HG03025 (cell line): ENCODE measurements around the gene ARHGAP6.
A peak's percentile ranks its signal among the peaks of the same experiment; 100 is the strongest.

Experiments
- ATAC-seq: cut with Tn5 transposase; IDR thresholded peaks from one replicate; pipeline ENCODE4 v1.9.1; 2021; ENCODE audit warnings: mild to moderate bottlenecking, moderate library complexity; ENCODE audit not compliant: unreplicated experiment, low FRiP score

The ARHGAP6 gene

DNA sequence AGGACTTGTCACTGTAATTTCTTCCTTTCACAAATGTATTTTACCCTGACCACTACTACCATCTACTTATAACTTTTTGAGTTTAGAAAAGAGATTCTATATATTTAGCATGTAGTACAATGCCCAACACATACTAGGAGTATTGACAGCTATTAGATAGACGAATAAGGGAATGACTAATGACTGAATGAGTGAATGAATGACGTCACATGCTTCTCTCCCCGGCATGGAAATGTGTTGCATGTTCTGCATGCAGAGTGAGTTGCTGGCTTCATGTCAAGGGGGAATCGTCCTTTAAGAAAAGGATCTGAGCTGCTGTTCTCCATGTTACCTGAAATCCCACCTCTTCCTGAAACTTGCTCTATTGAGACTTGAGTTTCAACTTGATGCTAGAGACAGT lies 459.9 kb downstream of the ARHGAP6 start:
- ATAC-seq = no peak

DNA sequence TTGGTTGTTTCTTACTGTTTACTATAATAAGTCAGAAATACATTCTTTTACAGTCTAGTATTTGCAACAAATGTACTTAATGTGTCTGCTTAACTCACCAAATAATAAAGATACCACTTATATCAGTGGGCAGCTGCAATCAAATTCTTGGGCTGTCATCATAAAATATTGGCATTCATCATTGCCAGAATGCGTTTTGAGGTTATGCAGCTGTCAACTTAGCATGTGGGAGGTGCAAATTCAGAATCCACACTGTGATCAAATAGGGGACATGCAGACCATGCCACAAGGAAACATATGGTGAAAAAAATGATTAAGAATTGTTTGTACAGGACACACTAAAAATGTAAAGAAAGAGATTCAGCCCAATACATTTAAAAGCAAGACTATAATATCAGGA lies 468.0 kb downstream of the ARHGAP6 start:
- no peak for ATAC-seq

DNA sequence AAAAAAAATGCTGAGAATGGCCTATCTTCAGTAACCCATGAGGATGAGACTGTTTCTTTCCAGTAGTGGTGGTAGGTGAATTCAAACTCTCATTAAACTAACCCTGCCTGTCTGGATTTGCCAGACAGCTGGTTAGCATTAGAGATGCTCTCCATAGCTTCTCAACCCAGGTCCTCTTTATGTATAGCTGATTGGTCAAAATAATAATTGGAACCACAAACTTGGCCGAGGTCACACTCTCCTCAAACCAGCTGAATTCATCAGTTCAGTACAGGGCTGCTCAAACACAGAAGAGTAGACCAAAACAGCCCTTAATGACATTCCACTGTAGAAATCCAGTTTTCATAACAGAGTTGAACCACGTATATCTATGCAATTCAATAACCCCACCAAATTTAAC lies 469.2 kb downstream of the ARHGAP6 start:
- no peak for ATAC-seq

DNA sequence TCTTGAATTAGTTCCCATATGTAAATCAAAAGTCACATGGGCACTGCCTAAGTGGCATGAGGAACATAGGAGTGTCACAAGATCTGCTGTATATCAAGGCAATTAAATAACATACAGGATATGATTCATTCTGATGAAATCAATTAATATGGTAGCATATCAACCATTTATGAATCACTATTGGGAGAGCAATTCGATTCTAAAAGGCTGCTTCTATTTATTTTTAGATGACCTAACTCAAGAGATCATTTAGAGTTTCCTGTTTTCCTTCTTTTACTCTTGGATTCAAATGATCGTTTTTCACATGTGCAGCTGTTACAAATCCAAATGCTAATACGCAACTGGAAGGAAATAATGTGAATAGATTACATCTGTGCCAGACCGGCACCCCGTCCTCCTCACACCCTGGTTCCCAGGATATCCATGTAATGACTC lies 472.7 kb downstream of the ARHGAP6 start:
- ATAC-seq = no peak

DNA sequence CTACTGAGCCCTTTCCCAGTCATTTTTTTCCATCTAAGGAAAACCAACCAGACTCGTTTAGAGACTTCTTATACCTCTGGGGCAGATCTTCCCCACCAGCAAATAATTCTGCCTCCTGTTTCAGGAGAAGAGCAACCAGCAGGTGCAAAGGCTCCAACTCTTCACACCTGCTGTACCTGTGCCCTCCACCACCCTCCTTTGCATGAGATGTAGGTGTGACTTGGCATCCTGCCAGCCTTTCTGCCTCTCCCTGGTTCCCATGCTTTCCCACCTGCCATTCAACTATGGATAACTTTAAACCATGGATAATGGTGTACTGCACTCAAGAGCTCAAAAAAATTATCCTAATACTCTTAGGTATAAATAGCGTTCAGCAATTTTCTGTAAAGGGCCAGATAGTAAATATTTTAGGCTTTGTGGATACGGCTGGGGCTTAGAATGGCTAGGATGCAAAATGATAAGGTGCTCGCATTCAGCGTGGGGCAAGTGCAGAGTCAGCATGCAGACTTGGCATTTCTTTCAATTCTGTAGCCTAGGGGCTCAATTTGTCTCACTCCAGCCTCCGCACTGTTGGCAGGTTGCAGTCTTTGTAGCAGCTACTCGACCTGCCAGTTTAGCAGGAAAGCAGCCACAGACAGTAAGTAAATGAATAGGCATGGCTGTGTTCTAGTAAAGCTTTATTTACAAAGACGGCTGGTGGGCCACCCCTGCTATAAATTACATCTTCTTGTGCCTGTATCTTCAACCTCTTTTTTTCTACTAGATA lies 474.8 kb downstream of the ARHGAP6 start:
- no peak for ATAC-seq

DNA sequence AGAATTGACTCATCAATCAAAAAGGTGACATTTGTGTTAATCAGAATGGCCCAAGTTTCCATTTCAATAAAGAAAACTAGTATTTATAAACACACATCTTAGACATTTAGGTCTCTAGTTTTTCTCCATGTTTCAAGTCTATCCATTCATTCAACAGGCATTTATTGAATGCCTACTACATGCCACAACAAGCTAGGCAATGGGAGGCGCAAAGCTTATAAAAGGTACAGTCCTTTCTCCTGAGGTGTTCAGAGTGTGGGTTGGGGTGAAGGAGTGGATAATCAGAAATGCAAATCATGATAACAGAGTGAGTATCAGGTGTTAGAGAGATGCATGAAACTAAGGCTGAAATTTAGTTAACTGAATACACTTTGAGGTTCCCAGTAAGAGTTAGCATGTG lies 476.6 kb downstream of the ARHGAP6 start:
- no peak for ATAC-seq

DNA sequence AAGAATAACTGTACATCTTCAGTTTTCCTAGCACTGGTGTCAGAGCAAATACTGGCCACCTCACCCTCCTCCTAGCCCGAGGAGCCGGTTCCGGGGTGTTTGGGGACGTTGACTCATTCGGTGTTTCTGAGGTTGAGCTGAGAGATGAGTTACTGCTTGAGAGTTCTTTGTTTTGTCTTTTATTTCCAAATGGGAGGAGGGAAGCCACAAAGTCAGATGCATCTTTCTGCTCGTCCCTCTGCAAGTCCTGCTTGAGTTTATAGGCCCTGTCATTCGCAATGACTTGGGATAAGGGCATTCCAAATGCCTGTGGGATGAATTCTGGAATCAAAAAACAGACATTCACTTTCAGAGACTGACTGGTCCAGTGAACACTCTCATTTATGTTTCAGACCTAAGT lies 477.1 kb downstream of the ARHGAP6 start:
- peak; percentile 63 for ATAC-seq

DNA sequence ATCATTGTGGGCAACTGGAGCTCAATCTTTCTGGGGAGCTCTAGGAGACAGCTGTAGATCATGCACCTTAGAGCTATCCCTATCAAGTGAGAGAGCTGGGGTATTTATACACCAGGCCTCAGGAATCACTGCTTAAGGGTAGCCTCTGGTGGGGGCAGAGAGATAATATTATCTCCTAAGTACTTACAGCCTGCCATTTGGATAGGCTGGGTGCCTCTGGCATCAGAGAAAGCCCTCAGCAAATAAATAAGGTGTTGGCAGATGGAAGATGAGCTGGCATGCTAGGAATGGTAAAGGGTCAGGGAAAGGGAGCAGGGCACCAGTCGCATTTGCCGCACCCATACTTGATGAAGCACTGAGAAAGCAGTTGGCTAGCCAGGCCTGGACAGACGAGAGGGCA lies 478.7 kb downstream of the ARHGAP6 start:
- no peak for ATAC-seq

DNA sequence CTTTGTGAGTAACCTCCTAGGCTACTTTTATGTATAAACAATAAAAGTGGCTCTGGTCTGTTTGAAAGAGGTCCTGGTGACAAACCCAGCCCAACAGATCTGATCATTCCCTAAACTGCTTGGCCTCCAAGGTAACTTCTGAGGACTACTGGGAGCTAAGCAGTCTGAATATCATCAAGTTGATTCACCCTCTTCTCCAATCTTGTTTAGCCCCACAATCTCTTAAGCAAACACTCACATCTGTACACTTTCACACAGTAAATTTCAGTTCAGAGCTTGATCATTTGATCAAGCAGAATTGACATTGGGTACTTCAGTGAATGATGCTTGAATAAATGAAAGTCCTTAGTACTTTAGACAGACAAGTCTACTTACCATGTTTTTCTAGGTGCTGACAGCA lies 479.9 kb downstream of the ARHGAP6 start:
- ATAC-seq = no peak

DNA sequence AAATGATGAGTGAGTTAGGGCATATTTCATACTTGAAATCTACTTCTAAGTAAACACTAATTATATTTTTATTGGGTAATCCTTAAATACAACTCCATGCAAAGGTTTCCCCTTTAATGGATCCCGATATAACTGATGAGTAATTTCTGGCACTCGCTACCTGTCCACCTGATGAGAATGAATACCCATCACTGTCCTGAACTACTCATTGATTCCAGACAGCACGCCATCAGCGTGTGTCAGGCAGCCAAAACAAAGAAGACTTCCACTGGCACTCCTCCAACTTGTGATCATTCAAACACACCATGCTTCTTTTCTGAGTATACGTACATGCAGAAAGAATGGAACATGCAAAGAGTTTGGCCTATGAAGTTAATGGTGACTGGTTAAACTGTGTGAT lies 485.1 kb downstream of the ARHGAP6 start:
- no peak for ATAC-seq

DNA sequence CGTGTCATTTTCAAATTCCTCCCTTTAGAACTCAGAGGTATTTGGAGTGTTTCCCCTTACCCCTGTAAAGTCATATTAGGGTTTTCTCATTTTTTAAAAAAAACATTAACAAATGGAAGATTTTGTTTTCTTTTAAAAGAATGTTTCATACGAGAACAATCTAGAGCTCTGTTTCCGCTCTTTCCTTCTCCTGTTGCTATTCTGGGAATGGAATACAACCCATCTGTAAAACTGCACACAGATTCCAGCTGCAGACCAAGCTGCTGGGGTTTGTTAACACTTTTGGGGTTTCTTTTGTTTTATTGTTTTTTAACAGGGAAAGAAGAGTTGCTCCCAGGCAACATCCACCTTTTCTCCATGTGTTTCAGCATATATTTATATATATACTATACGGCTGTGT lies 493.3 kb downstream of the ARHGAP6 start:
- ATAC-seq = no peak

DNA sequence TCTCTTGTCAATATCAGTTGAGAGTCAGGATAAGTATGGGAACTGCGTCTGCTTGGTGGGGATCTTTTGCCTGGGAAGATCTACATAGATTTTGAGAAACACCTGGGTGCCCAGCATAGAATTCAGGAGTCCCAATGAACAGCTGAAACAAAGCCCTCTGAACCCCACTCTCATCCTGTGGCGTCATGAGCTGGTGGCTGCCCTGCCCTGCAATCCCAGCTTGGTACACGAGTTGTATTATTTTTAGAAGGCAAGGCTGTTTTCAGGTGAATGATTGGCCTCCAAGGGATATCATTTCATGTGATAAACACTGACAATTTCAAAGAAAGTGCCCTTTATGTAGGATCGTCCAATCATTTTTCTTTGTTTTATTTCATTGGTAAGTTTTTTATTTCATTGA lies 493.8 kb downstream of the ARHGAP6 start:
- ATAC-seq = no peak

DNA sequence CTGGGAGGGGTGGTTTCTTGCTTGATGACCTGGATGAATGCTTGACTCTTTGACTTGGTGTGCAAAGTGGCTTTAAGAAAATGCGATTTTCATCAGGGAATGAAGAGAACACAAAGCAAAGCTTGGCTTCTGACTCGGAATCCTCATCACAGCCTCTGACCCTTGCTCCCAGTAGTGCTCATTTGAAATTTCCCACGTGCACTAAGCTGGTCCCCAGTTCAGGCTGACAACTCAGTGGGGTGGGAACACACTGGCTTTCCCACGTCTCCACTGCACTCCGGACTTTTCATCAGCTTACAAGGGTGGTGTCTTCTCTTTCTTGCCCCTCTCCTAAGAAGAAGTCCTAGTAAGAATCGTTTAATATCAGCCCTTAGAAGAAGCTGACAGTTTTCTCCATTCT lies 501.3 kb downstream of the ARHGAP6 start:
- no peak for ATAC-seq

DNA sequence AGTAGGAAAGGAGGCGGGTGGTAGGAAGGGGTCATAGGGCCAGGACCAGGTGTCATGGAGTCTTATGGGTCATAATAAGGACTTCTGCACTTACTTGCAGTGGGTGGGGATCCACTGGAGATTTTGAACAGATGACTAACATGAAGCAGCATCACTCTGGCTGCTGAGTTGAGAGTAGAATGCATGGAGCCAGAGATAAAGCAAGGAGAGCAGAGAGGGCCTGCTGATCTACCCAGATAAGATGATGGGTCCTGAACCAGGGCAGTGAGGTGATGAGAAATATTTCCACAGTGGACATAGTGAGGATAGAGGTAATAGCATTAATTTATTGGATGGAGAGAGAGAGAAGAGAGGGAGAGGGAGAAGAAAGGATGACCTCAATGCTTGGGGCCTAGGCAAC lies 506.6 kb downstream of the ARHGAP6 start:
- ATAC-seq = no peak

DNA sequence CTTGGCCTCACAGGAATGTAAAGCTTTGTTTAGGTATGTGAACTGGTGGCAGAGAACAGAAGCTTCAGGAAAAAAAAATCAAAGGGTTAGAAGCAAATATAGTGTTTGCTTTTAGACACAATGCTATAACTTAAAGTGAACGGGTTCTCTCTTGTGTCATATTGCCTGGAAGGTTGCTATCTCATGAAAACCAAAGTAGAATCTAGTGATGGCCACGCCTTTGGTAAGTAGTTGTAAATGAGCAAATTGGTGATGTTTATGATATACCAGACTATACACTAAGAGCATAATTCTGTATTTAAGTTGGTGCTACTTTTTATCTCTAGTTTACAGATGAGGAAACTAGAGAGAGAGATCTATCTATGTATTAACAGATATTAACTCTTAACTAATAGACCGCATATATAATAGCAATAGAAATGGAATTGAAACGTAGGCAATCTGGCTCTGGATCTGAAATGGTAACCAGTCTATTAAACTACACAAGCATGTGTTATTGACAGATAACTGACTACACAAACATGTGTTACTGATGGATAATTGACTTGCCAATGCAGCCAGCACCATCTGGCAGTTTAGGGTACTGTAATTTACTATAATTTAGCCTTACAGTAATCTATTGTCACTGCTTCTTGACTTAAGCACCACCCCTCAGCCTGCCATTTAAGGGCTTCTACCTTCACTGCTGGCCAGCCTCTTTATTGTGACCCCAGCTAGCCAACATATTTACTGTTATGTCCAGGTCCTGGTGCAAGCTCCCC lies 513.7 kb downstream of the ARHGAP6 start:
- ATAC-seq = no peak

DNA sequence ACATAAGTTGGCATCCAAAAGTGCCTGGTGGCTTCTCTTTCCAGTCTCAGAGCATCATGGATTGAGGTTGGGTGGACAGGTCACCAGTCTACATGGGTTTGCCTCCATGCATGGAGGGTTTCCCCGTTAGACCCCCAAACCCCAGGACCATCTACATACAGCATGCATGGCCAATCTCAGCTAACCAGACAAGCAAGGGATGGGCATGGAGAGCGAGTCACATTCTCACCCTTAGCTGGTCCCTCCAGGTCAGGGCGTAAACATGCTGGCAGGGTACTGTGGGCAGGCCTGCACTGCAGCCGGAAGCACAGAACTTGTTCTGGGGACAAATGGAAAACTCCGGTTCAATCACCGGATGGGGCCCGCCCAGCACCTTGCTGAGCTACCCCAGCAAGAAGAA lies 517.3 kb downstream of the ARHGAP6 start:
- no peak for ATAC-seq

DNA sequence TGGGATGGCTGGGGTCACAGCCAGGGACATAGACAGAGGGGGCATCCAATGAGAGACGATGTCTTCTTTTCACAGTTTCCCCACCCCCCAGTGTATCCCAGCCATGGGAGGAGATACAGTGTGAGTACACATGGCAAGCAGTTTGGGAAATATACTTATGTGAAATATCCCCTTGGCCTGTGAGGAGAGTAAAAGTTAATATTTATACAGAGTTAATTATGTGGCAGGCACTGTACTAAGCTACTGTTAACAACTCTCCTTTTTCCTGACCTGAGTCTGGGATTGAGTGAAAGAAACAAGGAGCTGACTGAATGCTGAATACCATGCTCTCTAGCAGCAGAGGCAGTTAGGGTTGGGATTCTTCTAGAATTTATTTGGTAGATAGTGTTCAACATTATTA lies 519.3 kb downstream of the ARHGAP6 start:
- ATAC-seq = no peak

DNA sequence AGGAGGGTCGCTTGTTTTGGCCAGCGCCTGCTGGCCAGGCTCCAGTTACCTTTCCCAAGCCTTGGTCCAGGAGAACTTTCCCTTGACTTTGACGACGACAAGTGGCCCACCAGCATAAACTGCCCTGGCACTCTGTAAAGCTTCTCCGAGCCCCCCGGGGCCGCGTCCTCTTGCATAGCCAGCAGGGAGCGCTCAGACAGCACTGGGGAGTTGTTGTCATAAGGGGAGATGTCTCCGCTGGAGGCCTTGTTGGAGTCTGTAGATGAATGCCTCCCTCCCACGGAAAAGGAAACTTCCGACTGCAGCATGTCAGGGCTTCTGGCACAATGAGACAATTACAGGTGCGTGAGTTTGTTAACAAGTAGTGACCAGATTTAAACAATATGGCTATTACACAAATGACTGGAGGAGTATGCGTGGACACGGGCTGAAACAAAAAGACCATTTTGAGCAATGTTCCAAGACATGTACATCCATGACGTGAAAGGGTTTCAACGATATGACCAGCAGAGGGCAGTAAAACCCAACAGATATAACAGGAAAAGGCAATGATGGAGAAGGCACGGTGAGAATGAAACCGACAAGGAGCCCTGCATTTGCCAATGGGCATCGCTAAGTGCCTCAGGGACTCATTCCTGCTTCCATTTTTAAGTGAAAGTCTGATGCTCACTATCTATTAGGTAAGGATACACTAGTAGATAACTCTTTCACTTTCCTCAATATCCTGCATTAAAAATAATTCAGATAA lies 521.6 kb downstream of the ARHGAP6 start:
- peak; percentile 75 for ATAC-seq

DNA sequence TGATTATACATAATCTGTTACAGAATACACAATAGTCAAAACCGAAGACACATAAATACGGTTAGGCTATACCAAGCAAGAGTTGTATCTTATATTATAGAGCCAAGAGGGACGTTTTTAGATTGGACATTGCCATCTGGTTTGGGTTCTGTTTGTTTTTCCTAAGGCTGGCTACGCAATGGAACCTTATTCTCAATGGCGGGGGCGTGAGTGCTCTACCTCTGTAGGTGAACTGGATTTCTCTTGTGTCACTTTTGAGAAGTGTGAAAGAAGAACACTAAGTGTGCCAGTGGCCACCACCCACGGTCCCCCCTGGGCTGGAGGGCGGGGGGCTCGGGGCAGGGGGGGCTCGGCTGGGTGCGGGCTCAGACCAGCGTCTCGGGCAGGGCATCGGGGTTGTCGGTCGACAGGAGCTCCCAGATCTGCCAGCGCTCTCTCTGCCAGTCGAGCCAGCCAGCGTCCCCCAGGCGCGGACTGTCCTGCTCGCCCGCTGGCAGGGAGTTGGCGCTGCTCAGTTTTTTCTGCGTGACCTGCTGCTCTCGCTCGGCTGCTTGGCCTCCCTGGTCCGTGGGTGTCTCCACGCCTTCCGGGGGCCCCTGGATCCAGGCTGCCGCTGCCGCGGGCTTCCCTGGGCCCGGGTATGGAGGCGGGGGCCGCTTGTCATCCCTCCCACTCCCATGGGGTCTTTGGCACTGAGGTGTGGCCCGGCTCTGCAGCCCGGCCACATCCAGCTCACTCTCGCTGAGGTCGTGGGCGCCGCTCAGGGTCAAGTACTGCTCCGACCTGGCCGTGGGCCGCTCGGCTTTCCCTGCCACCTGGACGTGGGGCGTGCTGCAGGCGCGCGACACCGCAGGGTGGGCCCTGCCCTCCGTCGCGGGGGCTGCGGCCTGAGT lies 527.0 kb downstream of the ARHGAP6 start:
- no peak for ATAC-seq

DNA sequence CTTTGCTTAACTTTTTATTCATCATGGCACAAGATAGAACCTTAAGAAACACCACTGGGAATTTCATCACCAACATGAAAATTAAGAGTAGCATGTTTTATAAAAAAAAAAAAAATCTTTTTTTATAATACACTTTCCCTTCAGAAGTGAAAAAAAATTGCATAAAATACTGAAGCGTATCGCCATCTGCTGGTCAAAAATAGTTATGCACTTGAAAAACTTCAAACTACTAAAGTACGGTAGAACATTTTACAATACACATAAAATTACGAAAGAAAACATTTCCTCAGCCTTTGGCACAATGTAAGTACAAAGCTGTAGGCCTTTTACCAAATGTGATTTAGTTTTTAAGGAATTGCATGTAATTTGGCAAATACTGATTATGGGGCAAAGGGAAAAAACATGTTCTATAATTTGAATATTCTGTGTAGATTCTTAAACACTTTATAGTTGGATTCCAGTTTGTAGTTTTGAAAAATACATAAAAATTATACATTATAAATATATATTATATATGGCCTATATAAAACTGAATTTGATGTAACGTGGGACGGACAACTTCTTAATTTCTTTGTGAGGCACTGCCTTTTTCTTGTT lies 528.1 kb downstream of the ARHGAP6 start:
- ATAC-seq = no peak
